GM18517 (cell line): Measurements from ENCODE around the gene FBXO7.

Source experiments
- ATAC-seq: cut with Tn5 transposase; IDR thresholded peaks from one replicate; pipeline ENCODE4 v1.9.1; 2021; ENCODE audit warnings: mild to moderate bottlenecking, moderate library complexity; ENCODE audit not compliant: unreplicated experiment

Gene FBXO7

DNA sequence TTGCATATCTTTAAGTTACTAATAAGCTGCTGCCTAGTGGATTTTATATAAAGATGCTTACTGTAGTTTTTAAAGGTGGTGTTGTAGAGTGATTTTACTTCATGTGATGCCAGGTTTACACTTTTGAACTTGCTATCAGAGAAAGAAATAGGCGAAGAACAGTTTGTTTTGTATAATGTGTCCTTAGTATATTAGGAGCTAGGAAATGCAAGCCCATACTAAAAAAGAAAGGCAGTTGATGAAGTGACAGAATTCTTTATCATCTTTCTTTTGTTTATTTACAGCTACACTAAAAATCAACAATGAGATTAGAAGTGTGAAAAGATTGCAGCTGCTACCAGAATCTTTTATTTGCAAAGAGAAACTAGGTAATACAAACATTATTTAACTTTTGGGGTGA is 12.8 kb downstream of the FBXO7 start:
- no peak for ATAC-seq

GRCh38 chr22:32489377-32489776 is 14.8 kb downstream of the FBXO7 start:
- ATAC-seq, result no peak

DNA sequence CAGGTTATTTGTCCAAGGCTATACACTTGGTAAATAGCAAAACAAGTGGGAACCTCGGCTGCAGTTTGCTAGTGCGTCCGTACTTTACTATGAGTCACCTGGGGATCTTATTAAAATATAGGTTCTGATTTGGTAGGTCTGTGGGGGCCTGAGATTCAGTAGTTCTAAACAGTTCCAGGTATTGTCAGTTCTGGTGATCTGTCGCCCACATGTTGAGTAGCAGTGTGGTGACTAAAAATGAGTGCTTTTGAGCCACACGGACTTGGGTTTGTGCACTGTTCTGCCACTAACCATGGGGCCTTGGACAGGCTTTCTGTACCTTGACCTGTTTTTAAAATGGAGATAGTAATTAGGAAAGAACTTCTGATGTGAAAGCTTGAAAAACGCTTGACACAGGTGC is 15.7 kb downstream of the FBXO7 start:
- ATAC-seq, result no peak

GRCh38 chr22:32492111-32492510 is 17.5 kb downstream of the FBXO7 start:
- no peak for ATAC-seq

- ATAC-seq, result no peak
These were observed 18.9 kb downstream of the FBXO7 start for GRCh38 chr22:32493551-32493950.

DNA sequence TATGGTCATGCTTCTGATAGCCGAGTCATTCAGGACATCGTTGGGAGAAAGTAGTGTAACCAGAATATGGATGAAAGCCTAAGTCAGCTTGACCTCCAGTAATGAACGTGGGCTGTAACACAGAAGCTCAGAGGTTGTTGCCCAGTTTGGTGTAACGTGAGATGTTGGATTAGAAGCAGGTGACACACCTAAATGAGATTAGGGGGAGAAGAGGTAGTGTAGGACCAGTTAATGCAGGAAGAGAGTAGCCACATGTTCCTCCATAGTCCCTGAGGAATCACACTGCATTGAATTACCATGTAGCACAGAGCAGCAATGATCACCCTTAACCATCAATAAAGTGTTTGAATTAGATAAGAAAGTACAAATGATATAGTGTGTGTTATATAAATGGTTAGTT is 20.4 kb downstream of the FBXO7 start:
- no peak for ATAC-seq

DNA sequence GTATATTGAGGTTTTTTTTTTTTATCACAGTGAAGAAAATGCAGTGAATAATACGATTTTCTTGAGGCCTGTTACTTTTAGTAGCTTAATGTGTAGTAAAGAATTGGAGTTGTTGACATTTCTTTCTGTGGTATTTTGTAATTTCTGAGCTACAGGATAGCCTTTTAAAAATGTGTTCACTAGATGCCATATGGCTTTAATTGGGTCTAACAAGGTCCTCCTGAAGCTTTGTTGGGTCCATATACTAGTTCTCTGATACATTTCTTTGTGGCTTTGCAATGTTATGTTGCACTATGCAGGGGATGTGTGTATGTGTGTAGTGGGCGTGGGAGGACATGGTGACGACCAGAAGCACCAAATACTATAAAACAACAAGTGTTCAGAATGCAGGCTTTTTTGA is 25.1 kb downstream of the FBXO7 start:
- no peak for ATAC-seq

DNA sequence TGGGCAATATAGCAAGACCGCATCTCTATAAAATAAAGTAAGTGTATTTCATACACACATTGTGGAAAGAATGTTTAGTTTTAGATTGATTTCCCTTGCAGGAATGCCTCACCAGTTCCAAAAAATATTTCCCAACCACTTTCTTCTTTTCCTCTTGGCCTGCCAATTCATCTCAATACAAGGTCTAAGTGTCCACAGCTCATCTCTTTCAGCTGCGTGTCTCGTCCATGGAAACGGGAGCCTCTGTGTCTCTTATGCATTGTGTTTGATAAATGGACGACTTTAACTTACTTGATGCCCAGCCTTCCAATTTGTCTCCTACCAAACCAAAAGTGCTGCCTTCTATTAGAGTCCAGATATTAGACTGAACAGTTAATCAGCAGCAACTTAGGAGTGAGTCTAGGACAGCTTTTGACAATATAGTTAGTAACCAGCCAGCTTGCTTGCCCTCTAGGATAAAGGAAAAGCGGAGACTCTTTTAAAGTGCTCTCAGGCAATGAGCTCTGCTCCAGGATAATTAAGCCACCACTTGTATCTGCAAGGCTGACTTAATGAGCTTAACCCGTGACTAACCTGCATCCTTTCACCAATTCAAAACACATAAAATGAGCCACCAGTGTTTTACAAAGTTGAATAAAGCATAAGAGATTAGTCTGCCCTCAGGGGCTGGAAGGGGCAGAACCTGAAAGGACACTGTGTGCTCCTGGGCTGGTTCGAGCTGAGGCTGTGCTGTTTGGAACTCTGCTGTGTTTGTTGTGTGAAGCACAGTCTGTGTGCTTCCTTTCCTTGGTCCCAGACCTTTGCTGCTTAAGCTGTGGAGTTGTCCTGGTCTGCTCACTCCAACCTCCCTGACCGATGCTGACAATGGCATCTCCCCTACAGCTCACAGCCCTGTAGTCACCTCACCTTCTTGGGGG is 27.5 kb downstream of the FBXO7 start:
- ATAC-seq, result no peak

DNA sequence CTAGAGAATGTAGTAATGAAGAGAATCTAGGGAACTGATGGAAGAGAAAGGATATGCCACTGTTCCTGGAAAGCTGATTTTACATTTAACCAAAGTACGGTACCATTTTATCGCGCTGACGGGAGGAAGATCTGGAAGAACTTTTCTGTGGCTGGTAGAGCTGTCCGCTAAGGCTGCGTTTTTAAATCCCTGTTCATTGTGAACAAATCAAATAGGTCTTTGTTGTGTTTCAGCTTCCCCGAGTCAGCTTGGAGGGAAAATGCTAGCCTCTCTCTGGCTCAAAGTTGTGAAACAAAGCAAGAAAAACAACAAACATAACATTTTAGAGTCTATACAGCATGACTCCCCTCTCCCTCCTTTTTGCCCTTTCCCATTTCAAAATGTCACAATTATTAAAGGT is 34.4 kb downstream of the FBXO7 start:
- no peak for ATAC-seq

- no peak for ATAC-seq
These were observed 36.7 kb downstream of the FBXO7 start for GRCh38 chr22:32511274-32511673.

DNA sequence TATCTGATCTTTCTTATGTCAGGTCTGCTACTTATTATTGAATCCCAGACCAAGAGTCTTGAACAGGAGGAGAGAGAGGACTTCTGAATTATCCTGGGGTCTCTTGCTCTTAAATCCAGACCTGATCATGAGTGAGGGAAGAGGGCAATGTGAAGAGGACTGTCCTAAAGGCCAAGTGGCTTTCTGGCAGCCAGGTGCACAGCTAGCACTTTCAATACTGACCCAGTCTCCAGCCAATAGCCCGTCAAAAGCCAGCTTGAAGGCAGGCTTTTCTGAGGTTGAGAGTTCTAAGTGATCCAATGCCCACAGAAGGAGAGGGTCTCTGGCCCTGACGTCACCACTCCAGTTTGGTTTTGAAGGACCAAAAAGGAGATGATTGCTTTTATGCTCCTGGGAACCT is 37.2 kb downstream of the FBXO7 start:
- no peak for ATAC-seq

- no peak for ATAC-seq
These were observed 37.8 kb downstream of the FBXO7 start for GRCh38 chr22:32512267-32512982.

GRCh38 chr22:32515084-32515483 is 40.5 kb downstream of the FBXO7 start:
- no peak for ATAC-seq

- ATAC-seq, result no peak
These were observed 42.9 kb downstream of the FBXO7 start for GRCh38 chr22:32517488-32517887.

- ATAC-seq, result no peak
These were observed 43.3 kb downstream of the FBXO7 start for GRCh38 chr22:32517921-32518320.

DNA sequence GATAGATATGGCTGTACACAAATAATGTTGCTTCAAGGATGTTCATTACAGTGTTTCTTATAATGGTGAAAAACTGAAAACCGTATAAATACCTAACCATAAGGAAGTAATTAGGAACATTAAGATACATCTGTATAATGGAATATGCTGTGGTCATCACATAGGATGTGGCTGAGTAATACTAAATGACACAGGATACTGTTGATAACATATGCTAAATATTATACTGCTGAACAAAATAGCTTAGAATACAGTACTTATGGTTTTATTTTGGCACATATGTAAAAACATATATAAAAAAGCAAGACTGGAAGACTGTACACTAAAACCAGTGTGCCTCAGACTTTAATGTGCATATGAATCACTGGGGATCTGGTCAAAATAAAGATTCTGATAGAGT is 43.8 kb downstream of the FBXO7 start:
- ATAC-seq, result no peak

GRCh38 chr22:32518848-32519247 is 44.2 kb downstream of the FBXO7 start:
- no peak for ATAC-seq

DNA sequence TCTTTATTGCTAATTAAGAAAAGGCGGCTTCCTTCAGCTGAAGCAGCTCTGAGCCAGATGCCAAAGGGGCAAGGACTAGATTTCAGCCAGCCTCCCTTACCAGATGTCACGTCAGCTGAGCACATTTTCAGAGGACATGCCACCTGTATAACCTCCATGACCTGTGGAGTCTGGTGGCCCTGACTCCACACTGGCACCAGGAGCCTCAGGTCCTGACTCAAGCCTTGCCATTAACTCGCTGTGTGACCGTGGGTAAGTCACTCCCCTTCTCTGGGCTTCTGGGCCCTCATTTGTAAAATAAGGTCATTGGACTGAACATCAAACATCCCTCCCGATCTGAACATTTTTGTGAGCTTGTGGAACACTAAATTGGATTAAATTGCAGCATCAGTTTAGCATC is 46.0 kb downstream of the FBXO7 start:
- no peak for ATAC-seq

GRCh38 chr22:32522237-32522636 is 47.6 kb downstream of the FBXO7 start:
- ATAC-seq, result no peak

- ATAC-seq, result no peak
These were observed 53.1 kb downstream of the FBXO7 start for GRCh38 chr22:32527756-32528155.

DNA sequence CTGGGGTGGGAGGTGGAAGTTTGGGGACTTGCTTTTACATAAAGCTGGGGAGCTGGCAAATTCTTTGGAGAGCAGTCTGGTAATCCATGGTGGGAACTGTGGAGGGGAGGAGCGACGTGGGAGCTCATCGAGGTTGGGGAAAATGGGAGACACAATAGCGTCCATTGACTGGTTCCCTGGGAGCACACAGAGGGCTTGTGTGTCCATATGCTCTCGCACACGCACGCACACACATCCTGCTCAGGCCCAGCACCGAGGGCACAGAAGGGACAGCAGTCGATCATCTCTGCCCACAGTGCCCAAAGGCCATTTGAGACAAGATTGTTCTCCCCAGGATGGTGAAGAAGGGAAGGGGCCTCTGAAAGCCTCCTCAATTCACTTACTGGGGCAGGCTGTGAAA is 53.7 kb downstream of the FBXO7 start:
- no peak for ATAC-seq
